ENCODE results near the gene DES.

Gene DES

GRCh38 chr2:219400562-219400961 lies 17.6 kb upstream of the DES start:
- TF ChIP-seq CTCF (IDR thresholded peaks at IDR 0.05; ENCODE audit: insufficient read depth, low read depth, low read length, missing control alignments) = no peak
- H3K4me3 ChIP-seq (ENCODE audit: low read length) = no peak overlapping the region
- peak; percentile 43 for DNase-seq (ENCODE audit: low read depth)

GRCh38 chr2:219401606-219402005 lies 16.6 kb upstream of the DES start:
- DNase-seq (ENCODE audit: low read depth) = no peak
- TF ChIP-seq CTCF (IDR thresholded peaks at IDR 0.05; ENCODE audit: insufficient read depth, low read depth, low read length, missing control alignments) = no peak
- H3K4me3 ChIP-seq (ENCODE audit: low read length) = no peak overlapping the region

- no peak overlapping the region for H3K4me3 ChIP-seq (ENCODE audit: low read length)
- TF ChIP-seq CTCF (IDR thresholded peaks at IDR 0.05; ENCODE audit: insufficient read depth, low read depth, low read length, missing control alignments) = peak; percentile 96
- peak; percentile 85 for DNase-seq (ENCODE audit: low read depth)
These were observed 15.3 kb upstream of the DES start for GRCh38 chr2:219402665-219403515.

DNA sequence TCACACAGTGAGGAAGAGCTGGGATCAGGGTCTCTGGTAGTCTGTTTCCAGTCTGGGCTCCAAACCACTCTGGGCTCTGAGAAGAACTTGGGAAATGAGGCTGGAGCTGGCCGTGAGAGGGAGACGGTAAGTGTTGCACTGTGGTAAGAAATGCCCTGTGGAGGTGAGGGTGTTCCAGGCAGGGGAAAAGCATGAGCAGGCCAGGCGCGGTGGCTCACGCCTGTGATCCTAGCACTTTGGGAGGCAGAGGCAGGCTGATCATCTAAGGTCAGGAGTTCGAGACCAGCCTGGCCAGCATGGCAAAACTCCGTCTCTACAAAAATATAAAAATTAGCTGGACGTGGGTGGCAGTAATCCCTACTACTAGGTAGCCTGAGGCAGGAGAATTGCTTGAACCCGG lies 14.3 kb upstream of the DES start:
- DNase-seq (ENCODE audit: low read depth) = no peak
- no peak for TF ChIP-seq CTCF (IDR thresholded peaks at IDR 0.05; ENCODE audit: insufficient read depth, low read depth, low read length, missing control alignments)
- no peak overlapping the region for H3K4me3 ChIP-seq (ENCODE audit: low read length)

- no peak for DNase-seq (ENCODE audit: low read depth)
- no peak for TF ChIP-seq CTCF (IDR thresholded peaks at IDR 0.05; ENCODE audit: insufficient read depth, low read depth, low read length, missing control alignments)
- H3K4me3 ChIP-seq (ENCODE audit: low read length) = no peak overlapping the region
These were observed 13.8 kb upstream of the DES start for GRCh38 chr2:219404291-219404910.

GRCh38 chr2:219404954-219405353 lies 13.2 kb upstream of the DES start:
- DNase-seq (ENCODE audit: low read depth) = no peak
- no peak overlapping the region for H3K4me3 ChIP-seq (ENCODE audit: low read length)
- no peak for TF ChIP-seq CTCF (IDR thresholded peaks at IDR 0.05; ENCODE audit: insufficient read depth, low read depth, low read length, missing control alignments)

All from epithelial cell of esophagus (primary cell).